Osteoblast (primary cell): Measurements from ENCODE around the gene MLH3. TPM values are rescaled to one million over a fixed set of nuclear protein-coding genes. Genes with fewer than 3 reads are reported as not detected.

Source experiments
- small RNA-seq: library from RNA; depleted of rRNA; stranded (forward); fragments of <200 nt; gene quantifications from one replicate; pipeline ENCODE3, GENCODE V24; 2012
- total RNA-seq: library from RNA; depleted of rRNA; stranded (reverse); fragments of >200 nt; gene quantifications from 2 replicates; pipeline ENCODE4 v1.2.3, GENCODE V29; 2012

MLH3 gene
- total RNA-seq, 1 donor, result 40.5 TPM

Small RNAs within 50 kb of the gene (small RNA-seq; reads per million reads assigned to genes)
- not detected for gene RNU6-689P

Other genes with a start within 250 kb of the MLH3 start
- gene PROX2, start 175.3 kb downstream of the MLH3 start, total RNA-seq, result not detected in 2 replicates
- gene DLST, start 169.6 kb downstream of the MLH3 start, total RNA-seq, result 69.8 and 72.5 TPM in 2 replicates
- 0.29 and 0.36 TPM in 2 replicates for gene RPS6KL1, start 128.2 kb downstream of the MLH3 start, total RNA-seq
- 16.3 and 24.5 TPM in 2 replicates for gene PGF, start 95.9 kb downstream of the MLH3 start, total RNA-seq
- 30.4 and 39.4 TPM in 2 replicates for gene EIF2B2, start 48.5 kb downstream of the MLH3 start, total RNA-seq
- gene ACYP1, start 12.6 kb upstream of the MLH3 start, total RNA-seq, result 4.7 and 6.5 TPM in 2 replicates
- 1.1 and 1.2 TPM in 2 replicates for gene ZC2HC1C, start 18.2 kb upstream of the MLH3 start, total RNA-seq
- gene NEK9, start 75.6 kb upstream of the MLH3 start, total RNA-seq, result 42.7 and 44.5 TPM in 2 replicates
- 306 and 314 TPM in 2 replicates for gene TMED10, start 125.1 kb upstream of the MLH3 start, total RNA-seq
- 42.3 and 63.6 TPM in 2 replicates for gene FOS, start 227.4 kb upstream of the MLH3 start, total RNA-seq